Heart left ventricle (tissue), 16 donors: ENCODE results near the gene LSM8. TPM values are rescaled to one million over a fixed set of nuclear protein-coding genes. Genes with fewer than 3 reads are reported as not detected.
"Not testable (repeated sequence)": the region's sequence is repeated elsewhere in the genome, so short reads cannot be mapped to it uniquely, and the experiment has no call there.

Source experiments
- ATAC-seq, 4 donors: fragments of 200-7000 bp; cut with Tn5 transposase; one replicate each; pipeline ENCODE4 v1.9.1; 2020 to 2022; ENCODE audit warnings: moderate library complexity in 4 of 4, mild to moderate bottlenecking in 3 of 4, moderate number of reproducible peaks in 1 of 4
- DNase-seq, 5 donors: peaks; one replicate each; pipeline ENCODE4 v3.0.0-alpha.2; 2020
- H3K27ac ChIP-seq, 12 donors: fragments of 200-600 bp; sonication (generic) in 4 of 12; one replicate each; pipeline versions ENCODE4 v1.5.0 to v1.8.0; 2016 to 2022; ENCODE audit warnings: mild to moderate bottlenecking in 2 of 12
- H3K27me3 ChIP-seq, 9 donors: fragments of 200-600 bp; sonication (generic) in 2 of 9; one replicate each; pipeline versions ENCODE4 v1.5.1 to v1.8.0; 2016 to 2022; ENCODE audit warnings: mild to moderate bottlenecking in 3 of 9
- H3K36me3 ChIP-seq, 9 donors: fragments of 200-600 bp; sonication (generic) in 2 of 9; one replicate each; pipeline versions ENCODE4 v1.5.0 to v1.8.0; 2018 to 2022; ENCODE audit warnings: mild to moderate bottlenecking in 2 of 9
- H3K4me1 ChIP-seq, 12 donors: fragments of 200-600 bp; sonication (generic) in 4 of 12; one replicate each; pipeline versions ENCODE4 v1.5.0 to v1.8.0; 2016 to 2022; ENCODE audit warnings: mild to moderate bottlenecking in 3 of 12
- H3K4me3 ChIP-seq, 12 donors: fragments of 200-600 bp; sonication (generic) in 4 of 12; one replicate each; pipeline versions ENCODE4 v1.5.0 to v1.8.0; 2017 to 2022; ENCODE audit warnings: mild to moderate bottlenecking in 9 of 12, moderate library complexity in 4 of 12
- H3K9me3 ChIP-seq, 12 donors: fragments of 200-600 bp; sonication (generic) in 4 of 12; one replicate each; pipeline versions ENCODE4 v1.5.0 to v1.8.0; 2016 to 2022; ENCODE audit warnings: mild to moderate bottlenecking in 1 of 12
- POLR2A ChIP-seq, 2 donors: fragments of 450-650 bp; IDR thresholded peaks; one replicate each; pipeline ENCODE4 v1.6.1; 2017; ENCODE audit warnings: antibody characterized with exemption in 2 of 2, mild to moderate bottlenecking in 2 of 2, moderate library complexity in 2 of 2
- WGBS, 4 donors: extraction: QIAGEN DNeasy Blood & Tissue Kit in 2 of 4; methylation state at CpG; one replicate each; pipeline versions ENCODE4 v1.1.5 to v1.1.7; 2013 to 2018; 5-methylcytosine and 5-hydroxymethylcytosine counted together
- intact Hi-C, 10 donors: fragments of 100-400 bp; cut with DNase I; formaldehyde crosslinking; loops; one replicate each; pipeline versions ENCODE4 v1.11.1 to v1.14.2; 2022
- polyA plus RNA-seq, 2 donors: library from polyadenylated mRNA; stranded (reverse); fragments of 200-250 nt; gene quantifications; one replicate each; pipeline ENCODE4 v1.2.3, GENCODE V29; 2013
- total RNA-seq, 9 donors: library from RNA; depleted of rRNA in 2 of 9; stranded (reverse); fragments of >200 nt in 2 of 9; fragmentation: NEBNext Ultra II Directional in 3 of 9; extraction: Animal tissue kit (Norgen Biotek cat#: 25700) in 3 of 9; gene quantifications; one replicate each; pipeline versions ENCODE4 v1.1.0 to v1.2.4, GENCODE V29; 2016 to 2023
- TF ChIP-seq, protein P1 (sequence below), 12 donors: fragments of 200-600 bp; sonication (generic) in 4 of 12; IDR thresholded peaks; one replicate each; pipeline versions ENCODE4 v1.5.0 to v1.8.0; 2018 to 2022; ENCODE audit warnings: antibody characterized with exemption in 12 of 12, mild to moderate bottlenecking in 5 of 12
- donor health status: ischemic (EF 13 %, LVEDD 7.1; RV severe dilation, severe dysfunction).
- donor health status: healthy with polysubstance abuse.
- donor health status: DM: no; HTN: yes; CAD: no.
- donor health status: DM: no; HTN: no; CAD: no.
- donor health status: ischemic (EF 25% LVEDD 6.9; RV normal size, moderate dysfunction).
- donor health status: ischemic (EF 25% LVEDD 5.7; RV mildly dilated, moderate dysfunction).
- donor health status: healthy.
- donor health status: DM: yes; HTN: yes; CAD: no.
- donor health status: ischemic (EF 35%, LVEDD 5.7; RV mildly dilated, moderate dysfunction).
- donor health status: nonischemic (EF 11% LVEDD 7.7; RV severe dilation, severe dysfunction).
- donor health status: DM: yes; HTN: yes; CAD: no.
- donor health status: PGD.
- donor health status: ischemic (EF 29% LVEDD 5.4; RV normal size, mild dysfunction).
- donor health status: nonischemic (EF 23%, LVEDD 6.1; RV moderate dilation, normal function).

The LSM8 gene
- total and polyA plus RNA-seq, 11 donors = 13.1 to 23.2 (median 17.2) TPM

DNA sequence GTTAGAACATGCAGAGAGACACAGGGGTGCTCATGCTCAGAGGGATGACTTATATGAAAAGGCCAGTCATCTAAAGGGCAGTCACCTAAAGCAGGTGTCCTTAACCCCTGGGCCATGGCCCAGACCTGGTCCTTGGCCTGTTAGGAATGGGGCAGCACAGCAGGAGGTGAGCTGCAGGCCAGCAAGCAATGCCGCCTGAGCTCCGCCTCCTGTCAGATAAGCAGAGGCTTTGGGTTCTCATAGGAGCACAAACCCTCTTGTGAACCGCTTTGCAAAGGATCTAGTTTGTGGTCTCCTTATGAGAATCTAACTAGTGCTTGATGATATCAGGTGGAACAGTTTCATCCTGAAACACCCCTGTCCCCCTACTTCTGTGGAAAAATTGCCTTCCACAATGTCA, 55.0 kb downstream of the LSM8 start:
- H3K9me3 ChIP-seq = no peaks in the 10 kb centered on the region
- intact Hi-C loops = no loop called here
- no peak overlapping the region for H3K27ac ChIP-seq
- H3K4me3 ChIP-seq = no peak overlapping the region
- no peaks in the 10 kb centered on the region for H3K36me3 ChIP-seq
- ATAC-seq = no peak
- DNase-seq = no peak
- H3K4me1 ChIP-seq = no peaks in the 10 kb centered on the region
- no peaks in the 10 kb centered on the region for H3K27me3 ChIP-seq
- TF ChIP-seq, protein P1, sequence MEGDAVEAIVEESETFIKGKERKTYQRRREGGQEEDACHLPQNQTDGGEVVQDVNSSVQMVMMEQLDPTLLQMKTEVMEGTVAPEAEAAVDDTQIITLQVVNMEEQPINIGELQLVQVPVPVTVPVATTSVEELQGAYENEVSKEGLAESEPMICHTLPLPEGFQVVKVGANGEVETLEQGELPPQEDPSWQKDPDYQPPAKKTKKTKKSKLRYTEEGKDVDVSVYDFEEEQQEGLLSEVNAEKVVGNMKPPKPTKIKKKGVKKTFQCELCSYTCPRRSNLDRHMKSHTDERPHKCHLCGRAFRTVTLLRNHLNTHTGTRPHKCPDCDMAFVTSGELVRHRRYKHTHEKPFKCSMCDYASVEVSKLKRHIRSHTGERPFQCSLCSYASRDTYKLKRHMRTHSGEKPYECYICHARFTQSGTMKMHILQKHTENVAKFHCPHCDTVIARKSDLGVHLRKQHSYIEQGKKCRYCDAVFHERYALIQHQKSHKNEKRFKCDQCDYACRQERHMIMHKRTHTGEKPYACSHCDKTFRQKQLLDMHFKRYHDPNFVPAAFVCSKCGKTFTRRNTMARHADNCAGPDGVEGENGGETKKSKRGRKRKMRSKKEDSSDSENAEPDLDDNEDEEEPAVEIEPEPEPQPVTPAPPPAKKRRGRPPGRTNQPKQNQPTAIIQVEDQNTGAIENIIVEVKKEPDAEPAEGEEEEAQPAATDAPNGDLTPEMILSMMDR (IDR thresholded peaks at IDR 0.05) = no peak
- TF ChIP-seq POLR2A (IDR thresholded peaks at IDR 0.05) = no peak
- 75 to 81% (median 79%) methylated on average over 3 of the region's 3 CpGs for WGBS, 4 donors

DNA sequence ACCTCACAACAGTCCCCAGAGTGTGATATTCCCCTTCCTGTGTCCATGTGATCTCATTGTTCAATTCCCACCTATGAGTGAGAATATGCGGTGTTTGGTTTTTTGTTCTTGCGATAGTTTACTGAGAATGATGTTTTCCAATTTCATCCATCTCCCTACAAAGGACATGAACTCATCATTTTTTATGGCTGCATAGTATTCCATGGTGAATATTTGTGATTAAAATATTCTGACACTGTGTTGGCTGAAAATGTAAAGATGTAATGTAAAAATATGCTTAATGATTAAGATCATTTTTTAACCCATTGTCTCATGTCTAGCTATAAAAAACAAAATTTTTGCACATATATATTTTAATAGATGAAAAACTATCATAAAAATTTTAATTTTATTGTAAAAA, 56.4 kb downstream of the LSM8 start:
- 95 to 98% (median 97%) methylated on average over 2 of the region's 2 CpGs for WGBS, 4 donors
- H3K4me1 ChIP-seq, DNase-seq, H3K27ac ChIP-seq, intact Hi-C loops, H3K9me3 ChIP-seq, H3K4me3 ChIP-seq, ATAC-seq, H3K36me3 ChIP-seq, H3K27me3 ChIP-seq: not testable (repeated sequence)

Other genes with a start within 250 kb of the LSM8 start
- under 1 TPM in 6 of 9 donors, not detected in 3; 0.23 to 0.49 (median 0.43) TPM for gene ANKRD7, start 40.5 kb downstream of the LSM8 start, total RNA-seq
- 1 to 10 TPM in 1 of 2 donors, not detected in 1; 1.3 TPM for gene ANKRD7, start 40.5 kb downstream of the LSM8 start, polyA plus RNA-seq